Measurements from ENCODE around the gene ENG. TPM values are rescaled to one million over a fixed set of nuclear protein-coding genes. Genes with fewer than 3 reads are reported as not detected.
A peak's percentile ranks its signal among the peaks of the same experiment; 100 is the strongest.

ENG gene
- total RNA-seq, 3 donors from 2014 or later (not counting 1 experiment from before 2014, with no cell fraction given) = 8.5 to 13.6 (median 12.3) TPM

GRCh38 chr9:127875306-127875966 is 21.0 kb upstream of the ENG start:
- TF ChIP-seq CTCF (IDR thresholded peaks at IDR 0.05) = no peak
- no peaks in the 10 kb centered on the region for H3K27me3 Mint-ChIP-seq (ENCODE audit: low read depth in 2 of 2)
- H3K4me3 ChIP-seq (ENCODE audit: low read length) = no peak overlapping the region
- no peaks in the 10 kb centered on the region for H3K27me3 ChIP-seq (ENCODE audit: control insufficient read depth, insufficient read depth, low read length)
- H3K36me3 ChIP-seq (ENCODE audit: control insufficient read depth, insufficient read depth, low read length) = no peaks in the 10 kb centered on the region
- H3K9me3 ChIP-seq (ENCODE audit: control insufficient read depth, insufficient read depth, low read length) = no peaks in the 10 kb centered on the region
- H3K4me1 ChIP-seq (ENCODE audit: control insufficient read depth, insufficient read depth, low read length) = peaks cover 8% of the 10 kb centered on the region
- H3K27ac ChIP-seq (ENCODE audit: low read length) = no peak overlapping the region
- peaks cover 8 to 9% of the 10 kb centered on the region in 2 donors for H3K4me1 Mint-ChIP-seq
- DNase-seq (no peak), ATAC-seq (no peak)
- no peak overlapping the region for H3K4me3 Mint-ChIP-seq
- WGBS (ENCODE audit: insufficient coverage) = 87% methylated on average over 10 of the region's 10 CpGs
- no peaks in the 10 kb centered on the region for H3K36me3 Mint-ChIP-seq
- H3K27ac Mint-ChIP-seq = peak overlapping the region in 1 of 2 donors; percentile 68
- intact Hi-C loops (cut with micrococcal nuclease) = no loop called here
- H3K9me3 Mint-ChIP-seq = no peaks in the 10 kb centered on the region

DNA sequence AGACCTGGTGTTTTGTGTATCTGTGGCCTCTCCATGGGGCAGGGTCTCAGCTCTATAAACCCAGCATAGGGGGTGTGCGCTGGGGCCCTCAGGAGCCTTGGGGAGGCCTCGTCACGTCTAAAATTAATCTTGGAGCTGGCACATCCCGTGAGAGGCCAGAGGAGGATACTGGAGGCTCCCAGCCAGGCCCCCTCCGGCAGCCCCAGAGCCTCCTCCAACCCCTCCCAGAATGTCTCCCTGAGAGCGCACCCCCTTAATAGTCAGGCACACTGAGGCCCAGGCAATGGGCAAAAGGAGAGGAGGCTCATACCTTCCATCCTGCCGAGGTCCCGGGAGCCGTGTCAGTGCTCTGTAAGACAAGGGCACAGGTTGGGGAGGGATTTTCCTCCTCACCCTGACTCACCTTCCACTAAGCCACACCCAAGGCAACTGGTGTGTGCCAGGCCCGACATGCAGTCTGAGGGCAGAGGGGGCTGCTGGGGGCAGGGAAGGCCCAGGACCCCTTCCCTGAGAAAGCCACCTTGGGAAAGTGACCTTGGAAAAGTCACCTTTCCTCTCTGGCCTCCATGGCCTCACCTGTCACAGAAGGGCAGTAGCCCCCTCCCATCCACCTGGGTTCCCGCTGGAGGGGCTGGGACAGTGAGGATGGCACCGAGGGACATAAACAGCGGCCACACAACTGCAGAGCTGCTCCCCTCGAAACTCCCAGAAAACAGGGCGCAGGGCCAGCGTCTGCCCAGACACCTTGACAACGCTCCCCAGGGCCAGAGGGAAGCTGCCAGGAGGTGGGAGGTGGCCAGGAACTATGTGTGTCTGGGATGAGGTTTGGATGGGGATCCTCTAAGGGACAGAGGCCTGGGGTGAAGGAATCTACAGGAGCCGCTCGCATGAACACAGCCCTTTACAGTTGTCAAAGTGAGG is 20.1 kb upstream of the ENG start:
- no peaks in the 10 kb centered on the region for H3K9me3 Mint-ChIP-seq
- H3K4me1 ChIP-seq (ENCODE audit: control insufficient read depth, insufficient read depth, low read length) = peaks cover 15% of the 10 kb centered on the region
- WGBS (ENCODE audit: insufficient coverage) = 96% methylated on average over 16 of the region's 19 CpGs
- intact Hi-C loops (cut with micrococcal nuclease) = no loop called here
- no peaks in the 10 kb centered on the region for H3K36me3 ChIP-seq (ENCODE audit: control insufficient read depth, insufficient read depth, low read length)
- H3K27me3 Mint-ChIP-seq (ENCODE audit: low read depth in 2 of 2) = no peaks in the 10 kb centered on the region
- TF ChIP-seq CTCF (IDR thresholded peaks at IDR 0.05) = no peak
- no peak overlapping the region for H3K4me3 ChIP-seq (ENCODE audit: low read length)
- no peak overlapping the region for H3K27ac ChIP-seq (ENCODE audit: low read length)
- no peak for DNase-seq
- H3K9me3 ChIP-seq (ENCODE audit: control insufficient read depth, insufficient read depth, low read length) = no peaks in the 10 kb centered on the region
- H3K27ac Mint-ChIP-seq = peak overlapping the region in 1 of 2 donors; percentile 68
- H3K4me1 Mint-ChIP-seq = peaks cover 8 to 9% of the 10 kb centered on the region in 2 donors
- ATAC-seq = no peak
- H3K27me3 ChIP-seq (ENCODE audit: control insufficient read depth, insufficient read depth, low read length) = no peaks in the 10 kb centered on the region
- H3K4me3 Mint-ChIP-seq = no peak overlapping the region
- H3K36me3 Mint-ChIP-seq = no peaks in the 10 kb centered on the region

DNA sequence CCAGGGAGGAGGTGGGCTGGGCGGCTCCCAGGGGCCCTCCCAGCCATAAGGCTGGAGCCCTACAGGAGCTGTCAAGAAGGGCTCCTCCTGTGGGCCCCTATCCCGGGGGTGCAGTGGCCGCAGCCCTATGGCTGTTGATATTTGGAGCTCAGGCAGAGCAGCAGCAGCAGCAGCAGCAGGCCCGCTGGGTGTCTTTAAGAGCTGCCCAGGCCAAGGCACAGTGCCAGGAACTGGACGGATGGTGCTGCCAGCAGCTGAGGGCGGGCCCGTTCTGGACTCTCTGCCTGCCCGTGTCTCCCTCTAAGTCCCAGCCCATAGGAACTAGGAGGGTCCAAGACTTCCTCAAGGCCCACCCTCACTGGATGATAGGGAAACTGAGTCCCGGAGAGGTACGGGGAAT is 19.4 kb upstream of the ENG start:
- DNase-seq (no peak), ATAC-seq (no peak)
- no peak overlapping the region for H3K4me3 Mint-ChIP-seq
- no peaks in the 10 kb centered on the region for H3K36me3 ChIP-seq (ENCODE audit: control insufficient read depth, insufficient read depth, low read length)
- no peaks in the 10 kb centered on the region for H3K27me3 ChIP-seq (ENCODE audit: control insufficient read depth, insufficient read depth, low read length)
- no peak for TF ChIP-seq CTCF (IDR thresholded peaks at IDR 0.05)
- H3K27me3 Mint-ChIP-seq (ENCODE audit: low read depth in 2 of 2) = no peaks in the 10 kb centered on the region
- H3K36me3 Mint-ChIP-seq = no peaks in the 10 kb centered on the region
- 93% methylated on average over 10 of the region's 10 CpGs for WGBS (ENCODE audit: insufficient coverage)
- H3K4me1 ChIP-seq (ENCODE audit: control insufficient read depth, insufficient read depth, low read length) = peaks cover 17% of the 10 kb centered on the region
- no peak overlapping the region for H3K27ac Mint-ChIP-seq
- H3K9me3 Mint-ChIP-seq = no peaks in the 10 kb centered on the region
- intact Hi-C loops (cut with micrococcal nuclease) = no loop called here
- no peak overlapping the region for H3K4me3 ChIP-seq (ENCODE audit: low read length)
- H3K9me3 ChIP-seq (ENCODE audit: control insufficient read depth, insufficient read depth, low read length) = no peaks in the 10 kb centered on the region
- H3K4me1 Mint-ChIP-seq = peaks cover 8 to 9% of the 10 kb centered on the region in 2 donors
- no peak overlapping the region for H3K27ac ChIP-seq (ENCODE audit: low read length)

Measured in natural killer cell (primary cell).